IMR-90 (cell line): Measurements from ENCODE around the gene MSH3. TPM values are rescaled to one million over a fixed set of nuclear protein-coding genes. Genes with fewer than 3 reads are reported as not detected.

Experiments
- ATAC-seq: fragments of 200-7000 bp; cut with Tn5 transposase; 2 replicates; pipeline ENCODE4 v1.9.1; 2020; ENCODE audit warnings: low read depth, mild to moderate bottlenecking, moderate library complexity
- BruUV-seq: library from RNA; stranded (reverse); fragments of 400-500 nt; replicated peaks from 2 replicates; lab custom pipeline; 2021; lab: Mats Ljungman, UMichigan
- CTCF ChIA-PET: fragments of 300-600 bp; formaldehyde crosslinking; extraction: SDS; loops from one replicate; lab custom pipeline; 2021; ENCODE audit warnings: antibody characterized with exemption; lab: Yijun Ruan, JAX
- POLR2A ChIA-PET: fragments of 300-600 bp; sonication (Branson Sonifier 250); formaldehyde crosslinking; loops from one replicate; lab custom pipeline; 2022; ENCODE audit warnings: antibody characterized with exemption; ENCODE audit not compliant: unreplicated experiment; lab: Charles Lee
- DNase-seq: peaks from one replicate; pipeline ENCODE4 v3.0.0; 2013
- H2AFZ ChIP-seq: replicated peaks from 2 replicates; pipeline ENCODE3; 2013; ENCODE audit warnings: low read length, mild to moderate bottlenecking; ENCODE audit not compliant: poor library complexity
- H2AK5ac ChIP-seq: 2 replicates; pipeline ENCODE4 v1.6.1; 2013; ENCODE audit warnings: low read depth, low read length, inconsistent platforms
- H2AK9ac ChIP-seq: replicated peaks from 2 replicates; pipeline ENCODE3; 2013; ENCODE audit warnings: mild to moderate bottlenecking, low read depth, low read length, moderate library complexity; ENCODE audit not compliant: poor library complexity
- H2BK120ac ChIP-seq: 2 replicates; pipeline ENCODE4 v1.6.1; 2013; ENCODE audit warnings: low read depth, low read length, inconsistent platforms
- H2BK15ac ChIP-seq: 3 replicates; pipeline ENCODE4 v1.6.1; 2013; ENCODE audit warnings: low read depth, low read length, inconsistent platforms
- H2BK20ac ChIP-seq: 2 replicates; pipeline ENCODE4 v1.6.1; 2013; ENCODE audit warnings: low read depth, mild to moderate bottlenecking, inconsistent platforms, low read length, moderate library complexity
- H2BK5ac ChIP-seq: 2 replicates; pipeline ENCODE4 v1.6.1; 2013; ENCODE audit warnings: mild to moderate bottlenecking, low read depth, low read length, inconsistent platforms; ENCODE audit not compliant: poor library complexity, severe bottlenecking
- H3K14ac ChIP-seq: replicated peaks from 2 replicates; pipeline ENCODE4 v1.6.1; 2013; ENCODE audit warnings: low read depth, low read length, inconsistent platforms
- H3K18ac ChIP-seq: 2 replicates; pipeline ENCODE4 v1.6.1; 2013; ENCODE audit warnings: low read depth, low read length, control low read depth
- H3K23ac ChIP-seq: 2 replicates; pipeline ENCODE4 v1.6.1; 2013; ENCODE audit warnings: low read depth, low read length, inconsistent platforms
- H3K27ac ChIP-seq: 2 replicates; pipeline ENCODE4 v1.5.1; 2013; ENCODE audit warnings: mild to moderate bottlenecking, control low read depth, low read length; ENCODE audit not compliant: insufficient read depth
- H3K27me3 ChIP-seq: 2 replicates; pipeline ENCODE4 v1.6.1; 2013; ENCODE audit warnings: low read length; ENCODE audit not compliant: control insufficient read depth, insufficient read depth
- H3K36me3 ChIP-seq: 2 replicates; pipeline ENCODE4 v1.6.1; 2013; ENCODE audit warnings: low read length, mixed read lengths; ENCODE audit not compliant: control insufficient read depth, insufficient read depth
- H3K4ac ChIP-seq: 2 replicates; pipeline ENCODE4 v1.6.1; 2013; ENCODE audit warnings: low read depth, low read length, inconsistent platforms
- H3K4me1 ChIP-seq: 2 replicates; pipeline ENCODE4 v1.6.1; 2013; ENCODE audit warnings: low read length, mixed read lengths; ENCODE audit not compliant: control insufficient read depth, insufficient read depth
- H3K4me2 ChIP-seq: 2 replicates; pipeline ENCODE4 v1.6.1; 2013; ENCODE audit warnings: low read depth, mild to moderate bottlenecking, control low read depth, low read length, moderate library complexity
- H3K4me3 ChIP-seq: 2 replicates; pipeline ENCODE4 v1.5.1; 2013; ENCODE audit warnings: low read depth, mild to moderate bottlenecking, control low read depth, low read length, moderate library complexity; ENCODE audit not compliant: insufficient read depth
- H3K56ac ChIP-seq: 2 replicates; pipeline ENCODE4 v1.6.1; 2013; ENCODE audit warnings: low read length, inconsistent platforms; ENCODE audit not compliant: insufficient read depth; ENCODE audit errors: extremely low read depth
- H3K79me1 ChIP-seq, 2 experiments: 2 replicates each; pipeline ENCODE4 v1.6.1; 2013; ENCODE audit warnings: low read length in 2 of 2, inconsistent platforms in 1 of 2, low read depth in 1 of 2
- H3K9ac ChIP-seq: 2 replicates; pipeline ENCODE4 v1.6.1; 2013; ENCODE audit warnings: low read depth, low read length, control low read depth
- H3K9me1 ChIP-seq: 2 replicates; pipeline ENCODE4 v1.6.1; 2013; ENCODE audit warnings: low read length, inconsistent platforms; ENCODE audit not compliant: insufficient read depth
- H3K9me3 ChIP-seq: 2 replicates; pipeline ENCODE4 v1.6.1; 2013; ENCODE audit warnings: low read length; ENCODE audit not compliant: control insufficient read depth, insufficient read depth
- H4K20me1 ChIP-seq: 2 replicates; pipeline ENCODE4 v1.6.1; 2013; ENCODE audit warnings: low read length, inconsistent platforms; ENCODE audit not compliant: insufficient read depth
- H4K5ac ChIP-seq: 2 replicates; pipeline ENCODE4 v1.6.1; 2013; ENCODE audit warnings: mild to moderate bottlenecking, low read depth, low read length, control low read depth
- H4K8ac ChIP-seq, 2 experiments: 2 replicates each; pipeline ENCODE4 v1.6.1; 2013; ENCODE audit warnings: low read depth in 2 of 2, low read length in 2 of 2, control low read depth in 1 of 2, inconsistent platforms in 1 of 2
- H4K91ac ChIP-seq: 2 replicates; pipeline ENCODE4 v1.6.1; 2013; ENCODE audit warnings: low read depth, low read length, inconsistent platforms; ENCODE audit not compliant: insufficient read depth
- BHLHE40 ChIP-seq: fragments of 150-350 bp; IDR thresholded peaks from 2 replicates; pipeline ENCODE4 v1.6.1; 2016; ENCODE audit warnings: mild to moderate bottlenecking, low read depth, low read length
- FOS ChIP-seq: fragments of 150-350 bp; IDR thresholded peaks from 2 replicates; pipeline ENCODE4 v1.6.1; 2016; ENCODE audit warnings: low read depth, low read length
- POLR2A ChIP-seq: IDR thresholded peaks from 2 replicates; pipeline ENCODE4 v1.6.1; 2012; ENCODE audit warnings: mild to moderate bottlenecking, low read depth, low read length
- RAD21 ChIP-seq: IDR thresholded peaks from 2 replicates; pipeline ENCODE4 v1.6.1; 2012; ENCODE audit warnings: low read length, improper control_type of control experiment
- RFX5 ChIP-seq: IDR thresholded peaks from 2 replicates; pipeline ENCODE4 v1.8.0; 2012; ENCODE audit warnings: low read depth, mild to moderate bottlenecking, low read length, moderate library complexity
- SMC3 ChIP-seq: fragments of 150-350 bp; IDR thresholded peaks from 2 replicates; pipeline ENCODE4 v1.6.1; 2016; ENCODE audit warnings: low read depth, mild to moderate bottlenecking, antibody characterized with exemption, low read length, moderate library complexity
- WGBS, 2 experiments: methylation state at CpG; one replicate each; pipeline versions ENCODE4 v1.1.5 to v1.1.7; 2013; ENCODE audit warnings: missing lambda C conversion rate in 2 of 2; ENCODE audit not compliant: insufficient read length in 1 of 2; ENCODE audit errors: extremely low coverage in 2 of 2; 5-methylcytosine and 5-hydroxymethylcytosine counted together
- dilution Hi-C: fragments of 300-500 bp; cut with HindIII; formaldehyde crosslinking; loops from one replicate; pipeline ENCODE4 v1.14.3; 2018; ENCODE audit warnings: low sequenced_read_pairs; ENCODE audit not compliant: unreplicated experiment
- in situ Hi-C: fragments of 300-500 bp; cut with MboI; formaldehyde crosslinking; loops from 3 replicates; pipeline ENCODE4 v1.14.3; 2019; ENCODE audit warnings: low sequenced_read_pairs, inconsistent platforms, mixed read lengths
- intact Hi-C: fragments of 100-400 bp; cut with micrococcal nuclease; formaldehyde crosslinking; loops from 2 replicates; pipeline ENCODE4 v1.10.0; 2022
- polyA plus RNA-seq, 3 experiments: library from polyadenylated mRNA; depleted of rRNA; stranded (reverse); fragments of >200 nt; gene quantifications; 2 replicates each; pipeline ENCODE4 v1.2.3, GENCODE V29; 2012; ENCODE audit warnings: low replicate concordance in 1 of 3
- total RNA-seq: library from RNA; depleted of rRNA; stranded (reverse); fragments of >200 nt; gene quantifications from 2 replicates; pipeline ENCODE4 v1.2.3, GENCODE V29; 2012
- TF ChIP-seq, protein P1 (sequence below): conservative IDR thresholded peaks from 2 replicates; pipeline ENCODE4 v1.5.1; 2012; ENCODE audit warnings: mild to moderate bottlenecking, low read depth, low read length, improper control_type of control experiment

MSH3 gene
- total and polyA plus RNA-seq, 2 of the 4 experiments (the other 2 are of a cell fraction), result 4.6 to 13.3 TPM

- in situ Hi-C loops, result no loop called here
- CTCF ChIA-PET, result no interaction called here
These were observed 39.1 kb upstream of the MSH3 start for GRCh38 chr5:80615266-80615914.

More at GRCh38 chr5:80615266-80615914, 39.1 kb upstream of the MSH3 start:
- H2BK120ac ChIP-seq, result no peak overlapping the region
- H3K27me3 ChIP-seq, result no peaks in the 10 kb centered on the region
- no peak overlapping the region for H3K18ac ChIP-seq
- no peaks in the 10 kb centered on the region for H4K20me1 ChIP-seq
- DNase-seq (no peak), ATAC-seq (no peak)
- H4K91ac ChIP-seq, result no peak overlapping the region
- no peak overlapping the region for H4K5ac ChIP-seq
- no peaks in the 10 kb centered on the region for H3K4me1 ChIP-seq
- no peak overlapping the region for H2BK5ac ChIP-seq
- no peak overlapping the region for H3K56ac ChIP-seq
- no peak overlapping the region for H3K4me3 ChIP-seq
- no peak overlapping the region for H3K14ac ChIP-seq
- no peak overlapping the region for H3K4me2 ChIP-seq
- H3K36me3 ChIP-seq, result no peaks in the 10 kb centered on the region
- H2AK9ac ChIP-seq, result no peak overlapping the region
- intact Hi-C loops, result no loop called here
- H3K4ac ChIP-seq, result no peak overlapping the region
- H3K79me1 ChIP-seq, result no peaks in the 10 kb centered on the region
- no peak overlapping the region for H3K23ac ChIP-seq
- whole genome bisulfite sequencing, 2 experiments, result 88% methylated on average over 11 of the region's 17 CpGs; no CpG with 5 or more reads in 1 of the 2 experiments
- 0 out of 2 replicates have a peak, but pooled peaks cover 7% of the 10 kb centered on the region for H3K9me1 ChIP-seq
- H4K8ac ChIP-seq, result no peak overlapping the region
- no peak overlapping the region for H3K27ac ChIP-seq
- no peak overlapping the region for H2BK15ac ChIP-seq
- H3K9me3 ChIP-seq, result no peaks in the 10 kb centered on the region
- H2AFZ ChIP-seq, result no peak overlapping the region
- H2BK20ac ChIP-seq, result no peak overlapping the region
- TF ChIP-seq, protein P1, sequence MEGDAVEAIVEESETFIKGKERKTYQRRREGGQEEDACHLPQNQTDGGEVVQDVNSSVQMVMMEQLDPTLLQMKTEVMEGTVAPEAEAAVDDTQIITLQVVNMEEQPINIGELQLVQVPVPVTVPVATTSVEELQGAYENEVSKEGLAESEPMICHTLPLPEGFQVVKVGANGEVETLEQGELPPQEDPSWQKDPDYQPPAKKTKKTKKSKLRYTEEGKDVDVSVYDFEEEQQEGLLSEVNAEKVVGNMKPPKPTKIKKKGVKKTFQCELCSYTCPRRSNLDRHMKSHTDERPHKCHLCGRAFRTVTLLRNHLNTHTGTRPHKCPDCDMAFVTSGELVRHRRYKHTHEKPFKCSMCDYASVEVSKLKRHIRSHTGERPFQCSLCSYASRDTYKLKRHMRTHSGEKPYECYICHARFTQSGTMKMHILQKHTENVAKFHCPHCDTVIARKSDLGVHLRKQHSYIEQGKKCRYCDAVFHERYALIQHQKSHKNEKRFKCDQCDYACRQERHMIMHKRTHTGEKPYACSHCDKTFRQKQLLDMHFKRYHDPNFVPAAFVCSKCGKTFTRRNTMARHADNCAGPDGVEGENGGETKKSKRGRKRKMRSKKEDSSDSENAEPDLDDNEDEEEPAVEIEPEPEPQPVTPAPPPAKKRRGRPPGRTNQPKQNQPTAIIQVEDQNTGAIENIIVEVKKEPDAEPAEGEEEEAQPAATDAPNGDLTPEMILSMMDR, result no peak
- TF ChIP-seq RFX5, result no peak
- no peak for TF ChIP-seq SMC3
- TF ChIP-seq RAD21, result no peak
- TF ChIP-seq POLR2A, result no peak
- no peak for TF ChIP-seq FOS
- no peak for TF ChIP-seq BHLHE40
- POLR2A ChIA-PET, result no interaction called here
- H2AK5ac ChIP-seq, result no peak overlapping the region
- dilution Hi-C loops, result no loop called here
- no TSS peak for BruUV-seq
- no peak overlapping the region for H3K9ac ChIP-seq
